Measurements from ENCODE around the gene FAM124B.

The FAM124B gene

GRCh38 chr2:224442071-224442967 is 40.4 kb upstream of the FAM124B start:
- Histone ChIP-seq H3K9me3 (ENCODE audit: severe bottlenecking) (no peaks in the 10 kb centered on the region), H3K36me3 (no peaks in the 10 kb centered on the region), H3K27me3 (ENCODE audit: insufficient read depth, low read depth, severe bottlenecking) (no peaks in the 10 kb centered on the region), H3K27ac (no peak overlapping the region), H3K4me3 (ENCODE audit: low read depth, low read length) (no peak overlapping the region)
- DNase-seq, result no peak
- TF ChIP-seq CTCF (IDR thresholded peaks at IDR 0.05; ENCODE audit: low read depth, low read length), result no peak

GRCh38 chr2:224440988-224441387 is 39.1 kb upstream of the FAM124B start:
- no peak overlapping the region for H3K4me3 ChIP-seq (ENCODE audit: low read depth, low read length)
- no peaks in the 10 kb centered on the region for H3K27me3 ChIP-seq (ENCODE audit: insufficient read depth, low read depth, severe bottlenecking)
- H3K36me3 ChIP-seq, result no peaks in the 10 kb centered on the region
- no peak for TF ChIP-seq CTCF (IDR thresholded peaks at IDR 0.05; ENCODE audit: low read depth, low read length)
- H3K27ac ChIP-seq, result no peak overlapping the region
- no peaks in the 10 kb centered on the region for H3K9me3 ChIP-seq (ENCODE audit: severe bottlenecking)
- no peak for DNase-seq

- TF ChIP-seq CTCF (IDR thresholded peaks at IDR 0.05; ENCODE audit: low read depth, low read length), result no peak
Observed at GRCh38 chr2:224438726-224439125, 36.8 kb upstream of the FAM124B start.

GRCh38 chr2:224436634-224437033 is 34.7 kb upstream of the FAM124B start:
- no peak overlapping the region for H3K4me3 ChIP-seq (ENCODE audit: low read depth, low read length)
- H3K27ac ChIP-seq, result no peak overlapping the region
- H3K27me3 ChIP-seq (ENCODE audit: insufficient read depth, low read depth, severe bottlenecking), result no peaks in the 10 kb centered on the region
- H3K36me3 ChIP-seq, result no peaks in the 10 kb centered on the region
- H3K9me3 ChIP-seq (ENCODE audit: severe bottlenecking), result no peaks in the 10 kb centered on the region
- TF ChIP-seq CTCF (IDR thresholded peaks at IDR 0.05; ENCODE audit: low read depth, low read length), result no peak
- DNase-seq, result no peak

More at GRCh38 chr2:224438726-224439125, 36.8 kb upstream of the FAM124B start:
- no peaks in the 10 kb centered on the region for H3K27me3 ChIP-seq (ENCODE audit: insufficient read depth, low read depth, severe bottlenecking)
- no peak overlapping the region for H3K27ac ChIP-seq
- no peak overlapping the region for H3K4me3 ChIP-seq (ENCODE audit: low read depth, low read length)
- DNase-seq, result no peak
- no peaks in the 10 kb centered on the region for H3K36me3 ChIP-seq
- H3K9me3 ChIP-seq (ENCODE audit: severe bottlenecking), result no peaks in the 10 kb centered on the region

GRCh38 chr2:224434618-224435017 is 32.7 kb upstream of the FAM124B start:
- no peak for TF ChIP-seq CTCF (IDR thresholded peaks at IDR 0.05; ENCODE audit: low read depth, low read length)
- no peak for DNase-seq
- no peaks in the 10 kb centered on the region for H3K9me3 ChIP-seq (ENCODE audit: severe bottlenecking)
- H3K27me3 ChIP-seq (ENCODE audit: insufficient read depth, low read depth, severe bottlenecking), result no peaks in the 10 kb centered on the region
- H3K27ac ChIP-seq, result no peak overlapping the region
- H3K4me3 ChIP-seq (ENCODE audit: low read depth, low read length), result no peak overlapping the region
- no peaks in the 10 kb centered on the region for H3K36me3 ChIP-seq

Measured in WERI-Rb-1 (cell line).